ENCODE results near the gene SCO2.

SCO2 gene

GRCh38 chr22:50550395-50550794 lies 25.0 kb upstream of the SCO2 start:
- no peak for DNase-seq

- no peak for DNase-seq
Observed at GRCh38 chr22:50548921-50549790, 23.8 kb upstream of the SCO2 start.

GRCh38 chr22:50548040-50548920 lies 22.9 kb upstream of the SCO2 start:
- peak; percentile 34 for DNase-seq

GRCh38 chr22:50547263-50547985 lies 22.0 kb upstream of the SCO2 start:
- no peak for DNase-seq

GRCh38 chr22:50546326-50547262 lies 21.2 kb upstream of the SCO2 start:
- no peak for DNase-seq

GRCh38 chr22:50545522-50546325 lies 20.3 kb upstream of the SCO2 start, which contains the start of gene KLHDC7B:
TSS of gene KLHDC7B (plus strand) at chr22:50545899. CDS start at chr22:50546244, 345 bp downstream.
- DNase-seq: peak; percentile 81

- DNase-seq: peak; percentile 47
Observed at GRCh38 chr22:50544746-50545253, 19.4 kb upstream of the SCO2 start.

- peak; percentile 82 for DNase-seq
Observed at GRCh38 chr22:50544078-50544745, 18.8 kb upstream of the SCO2 start.

- no peak for DNase-seq
Observed at GRCh38 chr22:50542416-50542927, 17.1 kb upstream of the SCO2 start.

GRCh38 chr22:50541667-50542026 lies 16.2 kb upstream of the SCO2 start:
- peak; percentile 70 for DNase-seq

- no peak for DNase-seq
Observed at GRCh38 chr22:50540381-50540780, 15.0 kb upstream of the SCO2 start.

- no peak for DNase-seq
Observed at GRCh38 chr22:50537765-50538164, 12.4 kb upstream of the SCO2 start.

GRCh38 chr22:50536226-50536625 lies 10.8 kb upstream of the SCO2 start:
- no peak for DNase-seq

GRCh38 chr22:50535113-50535512 lies 9.7 kb upstream of the SCO2 start:
- DNase-seq: no peak

GRCh38 chr22:50533856-50534711 lies 8.7 kb upstream of the SCO2 start:
- DNase-seq: peak; percentile 97

- DNase-seq: peak; percentile 86
Observed at GRCh38 chr22:50532824-50533796, 7.7 kb upstream of the SCO2 start.

GRCh38 chr22:50531962-50532674 lies 6.7 kb upstream of the SCO2 start:
- peak; percentile 71 for DNase-seq

Measured in OCI-M1 (cell line).